Keratinocyte (primary cell): ENCODE results near the gene SLC39A11. TPM values are rescaled to one million over a fixed set of nuclear protein-coding genes. Genes with fewer than 3 reads are reported as not detected.
"Not testable (repeated sequence)": the region's sequence is repeated elsewhere in the genome, so short reads cannot be mapped to it uniquely, and the experiment has no call there.

Experiments
- DNase-seq: peaks from one replicate; pipeline ENCODE4 v3.0.0-alpha.2; 2011; ENCODE audit warnings: low read depth, missing footprints, low spot score
- FAIRE-seq: peaks from 2 replicates; lab custom pipeline; 2011; peaks lifted over from hg19 to GRCh38; lab: Jason Lieb, UNC
- H2AFZ ChIP-seq: 2 replicates; pipeline ENCODE4 v1.6.0; 2012; ENCODE audit warnings: low read length, control low read depth, inconsistent platforms; ENCODE audit not compliant: control insufficient read depth
- H3K27ac ChIP-seq: 2 replicates; pipeline ENCODE4 v1.5.1; 2011; ENCODE audit warnings: low read length; ENCODE audit not compliant: control insufficient read depth, insufficient read depth
- H3K27me3 ChIP-seq: 3 replicates; pipeline ENCODE4 v1.6.0; 2011; ENCODE audit warnings: low read length; ENCODE audit not compliant: control insufficient read depth, insufficient read depth; ENCODE audit errors: extremely low read depth
- H3K36me3 ChIP-seq, 2 experiments: 2 replicates in 1 of 2; 3 replicates in 1 of 2; pipeline ENCODE4 v1.5.1; 2011; ENCODE audit warnings: low read length in 2 of 2, mild to moderate bottlenecking in 1 of 2; ENCODE audit not compliant: control insufficient read depth in 2 of 2, insufficient read depth in 2 of 2; ENCODE audit errors: extremely low read depth in 1 of 2
- H3K4me1 ChIP-seq: 3 replicates; pipeline ENCODE4 v1.5.1; 2011; ENCODE audit warnings: low read length; ENCODE audit not compliant: control insufficient read depth, insufficient read depth; ENCODE audit errors: extremely low read depth
- H3K4me2 ChIP-seq: 3 replicates; pipeline ENCODE4 v1.6.0; 2011; ENCODE audit warnings: low read depth, low read length; ENCODE audit not compliant: control insufficient read depth, insufficient read depth; ENCODE audit errors: extremely low read depth
- H3K4me3 ChIP-seq, 3 experiments: fragments of 200-600 bp in 1 of 3; sonication (generic) in 1 of 3; 2 replicates in 2 of 3; 3 replicates in 1 of 3; pipeline ENCODE4 v1.5.1; 2011 to 2016; ENCODE audit warnings: low read length in 3 of 3, mild to moderate bottlenecking in 3 of 3, control low read depth in 2 of 3, inconsistent platforms in 1 of 3, low read depth in 1 of 3, mixed read lengths in 1 of 3, mixed run types in 1 of 3, moderate library complexity in 1 of 3; ENCODE audit not compliant: control insufficient read depth in 2 of 3, insufficient read depth in 2 of 3; ENCODE audit errors: extremely low read depth in 1 of 3
- H3K79me2 ChIP-seq: 2 replicates; pipeline ENCODE4 v1.6.0; 2012; ENCODE audit warnings: low read length; ENCODE audit not compliant: control insufficient read depth, insufficient read depth
- H3K9ac ChIP-seq: 3 replicates; pipeline ENCODE4 v1.6.0; 2011; ENCODE audit warnings: low read length; ENCODE audit not compliant: control insufficient read depth, insufficient read depth; ENCODE audit errors: extremely low read depth
- H3K9me1 ChIP-seq: 3 replicates; pipeline ENCODE4 v1.6.0; 2011; ENCODE audit warnings: low read length; ENCODE audit not compliant: control insufficient read depth, insufficient read depth; ENCODE audit errors: extremely low read depth
- H3K9me3 ChIP-seq: 2 replicates; pipeline ENCODE4 v1.5.1; 2012; ENCODE audit warnings: low read depth, low read length; ENCODE audit not compliant: control insufficient read depth
- H4K20me1 ChIP-seq: 3 replicates; pipeline ENCODE4 v1.6.0; 2011; ENCODE audit warnings: low read length; ENCODE audit not compliant: control insufficient read depth, insufficient read depth; ENCODE audit errors: extremely low read depth
- EZH2 ChIP-seq: IDR thresholded peaks from one replicate; pipeline ENCODE4 v1.6.1; 2012; ENCODE audit warnings: inconsistent platforms, mild to moderate bottlenecking, low read length, moderate library complexity
- dilution Hi-C: fragments of 300-500 bp; cut with MboI; formaldehyde crosslinking; loops from one replicate; pipeline ENCODE4 v1.7.0; 2020; ENCODE audit warnings: low sequenced_read_pairs; ENCODE audit not compliant: extremely low pct_ligation_motif_present
- polyA plus RNA-seq, 5 experiments: library from polyadenylated mRNA; depleted of rRNA in 3 of 5; stranded (reverse) in 3 of 5; stranded (forward) in 1 of 5; unstranded in 1 of 5; fragments of >200 nt; gene quantifications; 1 replicate in 1 of 5; 2 replicates in 3 of 5; 3 replicates in 1 of 5; pipeline versions ENCODE4 v1.2.1 to v1.2.3, GENCODE V29; 2011 to 2012; ENCODE audit warnings: missing spikeins in 2 of 5, low read depth in 1 of 5, low replicate concordance in 1 of 5
- TF ChIP-seq, protein P1 (sequence below), 3 experiments: IDR thresholded peaks in 1 of 3; conservative IDR thresholded peaks in 1 of 3; optimal IDR thresholded peaks in 1 of 3; 2 replicates in 2 of 3; 3 replicates in 1 of 3; pipeline versions ENCODE3 to v1.5.1; 2011; ENCODE audit warnings: low read length in 3 of 3, mild to moderate bottlenecking in 3 of 3, moderate library complexity in 2 of 3, control low read depth in 1 of 3, inconsistent platforms in 1 of 3; ENCODE audit not compliant: insufficient read depth in 2 of 3; ENCODE audit errors: extremely low read depth in 1 of 3

The SLC39A11 gene
- polyA plus RNA-seq, 1 donor (not counting 4 experiments of a cell fraction or from before 2014, with no cell fraction given) = 11.5 TPM

GRCh38 chr17:73068322-73069153 is 23.9 kb downstream of the SLC39A11 start:
- Histone ChIP-seq H3K9me3 (no peaks in the 10 kb centered on the region), H3K27me3 (no peaks in the 10 kb centered on the region), H2AFZ (no peak overlapping the region), H3K4me3 (no peak overlapping the region), H4K20me1 (no peaks in the 10 kb centered on the region), H3K36me3 (peaks cover 0 to 5% of the 10 kb centered on the region in 2 experiments), H3K4me2 (peak overlapping the region; percentile 37), H3K9me1 (peaks cover 2% of the 10 kb centered on the region), H3K9ac (no peak overlapping the region), H3K79me2 (no peaks in the 10 kb centered on the region), H3K4me1 (peaks cover 10% of the 10 kb centered on the region), H3K27ac (no peak overlapping the region)
- dilution Hi-C loops = no loop called here
- DNase-seq = no peak
- no peak for TF ChIP-seq EZH2
- TF ChIP-seq, protein P1, sequence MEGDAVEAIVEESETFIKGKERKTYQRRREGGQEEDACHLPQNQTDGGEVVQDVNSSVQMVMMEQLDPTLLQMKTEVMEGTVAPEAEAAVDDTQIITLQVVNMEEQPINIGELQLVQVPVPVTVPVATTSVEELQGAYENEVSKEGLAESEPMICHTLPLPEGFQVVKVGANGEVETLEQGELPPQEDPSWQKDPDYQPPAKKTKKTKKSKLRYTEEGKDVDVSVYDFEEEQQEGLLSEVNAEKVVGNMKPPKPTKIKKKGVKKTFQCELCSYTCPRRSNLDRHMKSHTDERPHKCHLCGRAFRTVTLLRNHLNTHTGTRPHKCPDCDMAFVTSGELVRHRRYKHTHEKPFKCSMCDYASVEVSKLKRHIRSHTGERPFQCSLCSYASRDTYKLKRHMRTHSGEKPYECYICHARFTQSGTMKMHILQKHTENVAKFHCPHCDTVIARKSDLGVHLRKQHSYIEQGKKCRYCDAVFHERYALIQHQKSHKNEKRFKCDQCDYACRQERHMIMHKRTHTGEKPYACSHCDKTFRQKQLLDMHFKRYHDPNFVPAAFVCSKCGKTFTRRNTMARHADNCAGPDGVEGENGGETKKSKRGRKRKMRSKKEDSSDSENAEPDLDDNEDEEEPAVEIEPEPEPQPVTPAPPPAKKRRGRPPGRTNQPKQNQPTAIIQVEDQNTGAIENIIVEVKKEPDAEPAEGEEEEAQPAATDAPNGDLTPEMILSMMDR (optimal IDR thresholded peaks at IDR 0.05 in 1 of 3, IDR thresholded peaks at IDR 0.05 in 1 of 3, conservative IDR thresholded peaks at IDR 0.05 in 1 of 3; ENCODE audit: extremely low read depth in 1 of 3, insufficient read depth in 2 of 3, low read length in 3 of 3) = no peak
- FAIRE-seq = peak; percentile 34

DNA sequence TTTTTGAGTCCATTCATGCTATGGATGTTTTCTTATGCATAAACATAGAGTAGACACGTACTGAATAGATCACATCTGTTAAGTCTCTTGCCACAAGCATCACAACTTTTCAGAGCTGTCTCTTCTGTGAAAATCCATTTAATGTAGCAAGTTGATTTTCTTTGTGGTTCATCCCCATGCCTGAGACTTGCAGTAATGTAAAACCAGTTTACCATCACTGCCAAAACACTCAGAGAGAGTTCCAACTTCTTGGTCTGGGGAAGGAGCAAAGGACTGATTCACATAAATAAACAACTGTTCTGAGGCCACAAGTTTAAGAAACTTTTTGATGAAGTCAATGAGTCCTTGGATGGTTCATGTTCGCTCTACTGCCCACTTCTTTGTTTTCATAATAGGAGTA is 24.8 kb downstream of the SLC39A11 start:
- H3K4me1 ChIP-seq = peaks cover 10% of the 10 kb centered on the region
- dilution Hi-C loops, H2AFZ ChIP-seq, H3K4me2 ChIP-seq, H3K79me2 ChIP-seq, H4K20me1 ChIP-seq, H3K9me1 ChIP-seq, H3K9ac ChIP-seq, H3K9me3 ChIP-seq, H3K27me3 ChIP-seq, H3K36me3 ChIP-seq, FAIRE-seq, H3K27ac ChIP-seq, DNase-seq, H3K4me3 ChIP-seq: not testable (repeated sequence)
